PC-9 (cell line): ENCODE measurements around the gene GLA.

ENCODE experiments used
- CTCF ChIP-seq: fragments of 200-600 bp; sonication (generic); conservative IDR thresholded peaks from 2 replicates; pipeline ENCODE4 v1.6.1; 2017; ENCODE audit warnings: mixed run types, antibody characterized with exemption, mild to moderate bottlenecking, moderate library complexity
- EZH2 ChIP-seq: fragments of 200-600 bp; sonication (generic); IDR thresholded peaks from 2 replicates; pipeline ENCODE4 v1.8.0; 2017; ENCODE audit warnings: antibody characterized with exemption, low read depth

DNA sequence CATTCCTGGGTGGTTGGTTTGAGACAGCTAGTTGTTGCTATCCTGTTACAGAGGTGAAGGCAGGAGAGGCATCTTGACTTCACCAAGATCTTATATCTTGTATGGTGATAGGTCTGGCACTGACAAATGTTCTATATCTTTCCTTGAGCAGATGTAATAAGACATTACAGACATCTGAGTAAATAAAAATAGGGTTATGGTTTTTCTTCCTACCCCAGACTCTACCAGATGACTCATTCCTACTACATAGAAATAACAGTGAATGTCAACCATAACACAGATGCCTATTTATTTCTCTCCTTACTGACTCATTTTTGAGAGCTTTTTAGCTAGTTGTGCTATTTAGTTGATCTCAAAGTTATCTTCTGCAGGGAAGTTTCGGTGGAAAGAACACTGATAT, 22.2 kb upstream of the GLA start:
- no peak for TF ChIP-seq EZH2
- TF ChIP-seq CTCF, result no peak
